ENCODE results near the gene HMGB3.

DNA sequence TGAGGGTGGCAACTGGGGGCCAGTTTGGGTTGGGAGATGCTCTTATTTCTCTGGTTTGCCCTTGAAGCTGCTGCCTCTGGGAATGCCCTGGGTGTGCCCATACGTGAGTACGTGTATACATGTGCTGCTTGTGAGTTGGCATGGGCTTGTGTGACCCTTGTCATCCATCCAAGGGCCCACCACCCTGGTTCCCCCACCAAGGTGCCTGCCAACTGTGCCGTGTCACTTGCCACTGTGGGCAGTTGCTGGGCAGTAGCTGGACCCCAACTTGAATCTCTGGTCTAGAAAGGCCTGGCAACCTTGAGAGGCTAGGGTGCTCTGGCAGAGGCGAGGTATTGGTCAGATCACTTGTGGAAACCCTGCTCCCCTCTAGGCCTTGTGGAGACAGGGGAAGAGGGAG is 2.4 kb upstream of the HMGB3 start:
- TF ChIP-seq, protein P1, sequence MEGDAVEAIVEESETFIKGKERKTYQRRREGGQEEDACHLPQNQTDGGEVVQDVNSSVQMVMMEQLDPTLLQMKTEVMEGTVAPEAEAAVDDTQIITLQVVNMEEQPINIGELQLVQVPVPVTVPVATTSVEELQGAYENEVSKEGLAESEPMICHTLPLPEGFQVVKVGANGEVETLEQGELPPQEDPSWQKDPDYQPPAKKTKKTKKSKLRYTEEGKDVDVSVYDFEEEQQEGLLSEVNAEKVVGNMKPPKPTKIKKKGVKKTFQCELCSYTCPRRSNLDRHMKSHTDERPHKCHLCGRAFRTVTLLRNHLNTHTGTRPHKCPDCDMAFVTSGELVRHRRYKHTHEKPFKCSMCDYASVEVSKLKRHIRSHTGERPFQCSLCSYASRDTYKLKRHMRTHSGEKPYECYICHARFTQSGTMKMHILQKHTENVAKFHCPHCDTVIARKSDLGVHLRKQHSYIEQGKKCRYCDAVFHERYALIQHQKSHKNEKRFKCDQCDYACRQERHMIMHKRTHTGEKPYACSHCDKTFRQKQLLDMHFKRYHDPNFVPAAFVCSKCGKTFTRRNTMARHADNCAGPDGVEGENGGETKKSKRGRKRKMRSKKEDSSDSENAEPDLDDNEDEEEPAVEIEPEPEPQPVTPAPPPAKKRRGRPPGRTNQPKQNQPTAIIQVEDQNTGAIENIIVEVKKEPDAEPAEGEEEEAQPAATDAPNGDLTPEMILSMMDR (IDR thresholded peaks at IDR 0.05), result no peak
- TF ChIP-seq POLR2A (IDR thresholded peaks at IDR 0.05), result no peak

All from lower leg skin (tissue), 3 donors.